H9 (cell line): ENCODE results near the gene ZBTB16. TPM values are rescaled to one million over a fixed set of nuclear protein-coding genes. Genes with fewer than 3 reads are reported as not detected.

ENCODE experiments used
- DNase-seq: peaks from one replicate; pipeline ENCODE4 v3.0.0-alpha.2; 2017
- H2AFZ ChIP-seq: one replicate; pipeline ENCODE4 v1.6.1; 2013; ENCODE audit warnings: mild to moderate bottlenecking, low read length, control low read depth, moderate library complexity
- H2AK5ac ChIP-seq: 2 replicates; pipeline ENCODE4 v1.6.1; 2013; ENCODE audit warnings: low read length, control low read depth, mixed read lengths; ENCODE audit not compliant: insufficient read length
- H2BK120ac ChIP-seq: one replicate; pipeline ENCODE4 v1.6.1; 2013; ENCODE audit warnings: low read depth, mild to moderate bottlenecking, low read length, control low read depth, inconsistent platforms; ENCODE audit not compliant: poor library complexity, severe bottlenecking
- H2BK12ac ChIP-seq: 2 replicates; pipeline ENCODE4 v1.6.1; 2013; ENCODE audit warnings: low read length, control low read depth, mixed read lengths, low read depth; ENCODE audit not compliant: insufficient read length
- H2BK15ac ChIP-seq: 2 replicates; pipeline ENCODE4 v1.6.1; 2013; ENCODE audit warnings: low read depth, low read length, control low read depth
- H2BK20ac ChIP-seq: one replicate; pipeline ENCODE4 v1.6.1; 2013; ENCODE audit warnings: low read depth, mild to moderate bottlenecking, low read length, control low read depth, inconsistent platforms; ENCODE audit not compliant: poor library complexity, severe bottlenecking
- H2BK5ac ChIP-seq: 2 replicates; pipeline ENCODE4 v1.6.1; 2013; ENCODE audit warnings: low read length, control low read depth, mixed read lengths; ENCODE audit not compliant: insufficient read length
- H3K14ac ChIP-seq: 2 replicates; pipeline ENCODE4 v1.6.1; 2013; ENCODE audit warnings: low read length, control low read depth; ENCODE audit not compliant: insufficient read depth
- H3K18ac ChIP-seq: 2 replicates; pipeline ENCODE4 v1.6.1; 2013; ENCODE audit warnings: low read depth, mild to moderate bottlenecking, mixed read lengths, low read length, control low read depth; ENCODE audit not compliant: insufficient read length
- H3K23ac ChIP-seq: 2 replicates; pipeline ENCODE4 v1.6.1; 2013; ENCODE audit warnings: low read length, control low read depth, mixed read lengths, low read depth; ENCODE audit not compliant: insufficient read length
- H3K23me2 ChIP-seq: 2 replicates; pipeline ENCODE4 v1.6.1; 2013; ENCODE audit warnings: low read depth, mild to moderate bottlenecking, mixed read lengths, low read length, control low read depth; ENCODE audit not compliant: insufficient read length, poor library complexity, severe bottlenecking
- H3K27ac ChIP-seq: 2 replicates; pipeline ENCODE4 v1.5.1; 2013; ENCODE audit warnings: low read length, control low read depth, mixed read lengths, low read depth; ENCODE audit not compliant: insufficient read length
- H3K27me3 ChIP-seq: 2 replicates; pipeline ENCODE4 v1.6.1; 2013; ENCODE audit warnings: low read length, control low read depth, inconsistent platforms; ENCODE audit not compliant: insufficient read depth
- H3K4ac ChIP-seq: 2 replicates; pipeline ENCODE4 v1.6.1; 2013; ENCODE audit warnings: low read depth, mild to moderate bottlenecking, control low read depth, inconsistent platforms, low read length, moderate library complexity
- H3K4me1 ChIP-seq: 2 replicates; pipeline ENCODE4 v1.6.1; 2013; ENCODE audit warnings: low read length, control low read depth, inconsistent platforms; ENCODE audit not compliant: insufficient read depth
- H3K4me2 ChIP-seq: 2 replicates; pipeline ENCODE4 v1.6.1; 2013; ENCODE audit warnings: low read length, control low read depth, mixed read lengths; ENCODE audit not compliant: insufficient read length, insufficient read depth
- H3K56ac ChIP-seq: 2 replicates; pipeline ENCODE4 v1.6.1; 2013; ENCODE audit warnings: low read depth, mild to moderate bottlenecking, mixed read lengths, low read length, control low read depth; ENCODE audit not compliant: insufficient read length
- H3K79me1 ChIP-seq: 2 replicates; pipeline ENCODE4 v1.6.1; 2013; ENCODE audit warnings: low read depth, mild to moderate bottlenecking, moderate library complexity, low read length, control low read depth, inconsistent platforms; ENCODE audit not compliant: insufficient read depth, poor library complexity, severe bottlenecking
- H3K79me2 ChIP-seq: 2 replicates; pipeline ENCODE4 v1.6.1; 2013; ENCODE audit warnings: low read length, control low read depth, inconsistent platforms; ENCODE audit not compliant: insufficient read depth
- H3K9ac ChIP-seq: 2 replicates; pipeline ENCODE4 v1.6.1; 2013; ENCODE audit warnings: low read length, control low read depth, mixed read lengths; ENCODE audit not compliant: insufficient read length; ENCODE audit errors: extremely low read depth
- H3K9me3 ChIP-seq: one replicate; pipeline ENCODE4 v1.6.1; 2013; ENCODE audit warnings: low read depth, low read length, inconsistent platforms; ENCODE audit not compliant: control insufficient read depth
- H3T11ph ChIP-seq: one replicate; pipeline ENCODE4 v1.6.1; 2013; ENCODE audit warnings: mild to moderate bottlenecking, low read length, control low read depth, inconsistent platforms
- H4K20me1 ChIP-seq: one replicate; pipeline ENCODE4 v1.6.1; 2013; ENCODE audit not compliant: control insufficient read depth, insufficient read length, insufficient read depth
- H4K5ac ChIP-seq: 2 replicates; pipeline ENCODE4 v1.6.1; 2013; ENCODE audit warnings: low read depth, mild to moderate bottlenecking, mixed read lengths, low read length, control low read depth; ENCODE audit not compliant: insufficient read length
- H4K8ac ChIP-seq: replicated peaks from 2 replicates; pipeline ENCODE4 v1.6.1; 2013; ENCODE audit warnings: low read length, control low read depth, mixed read lengths, low read depth; ENCODE audit not compliant: insufficient read length
- H4K91ac ChIP-seq: 2 replicates; pipeline ENCODE4 v1.6.1; 2013; ENCODE audit warnings: low read depth, mild to moderate bottlenecking, moderate library complexity, mixed read lengths, low read length, control low read depth; ENCODE audit not compliant: insufficient read length
- H3K27ac Mint-ChIP-seq, 3 experiments: 2 replicates in 2 of 3; 3 replicates in 1 of 3; pipeline ENCODE4 v1.8.0; 2020 to 2021; ENCODE audit warnings: mixed read lengths in 3 of 3, mild to moderate bottlenecking in 1 of 3, moderate library complexity in 1 of 3
- H3K27me3 Mint-ChIP-seq: 2 replicates; pipeline ENCODE4 v1.8.0; 2021; ENCODE audit warnings: low read depth, mild to moderate bottlenecking, moderate library complexity, mixed read lengths
- H3K36me3 Mint-ChIP-seq, 3 experiments: 2 replicates in 2 of 3; 3 replicates in 1 of 3; pipeline ENCODE4 v1.8.0; 2020 to 2021; ENCODE audit warnings: low read depth in 3 of 3, mixed read lengths in 3 of 3; ENCODE audit not compliant: insufficient read depth in 1 of 3
- H3K4me1 Mint-ChIP-seq, 2 experiments: 2 replicates each; pipeline ENCODE4 v1.8.0; 2020; ENCODE audit warnings: mixed read lengths in 2 of 2
- H3K4me3 Mint-ChIP-seq, 2 experiments: 2 replicates in 1 of 2; 3 replicates in 1 of 2; pipeline ENCODE4 v1.8.0; 2020 to 2021; ENCODE audit warnings: mild to moderate bottlenecking in 2 of 2, mixed read lengths in 2 of 2, moderate library complexity in 1 of 2
- H3K9me3 Mint-ChIP-seq, 2 experiments: 2 replicates in 1 of 2; 3 replicates in 1 of 2; pipeline ENCODE4 v1.8.0; 2020; ENCODE audit warnings: mild to moderate bottlenecking in 2 of 2, mixed read lengths in 2 of 2, moderate library complexity in 1 of 2
- WGBS: extraction: QIAGEN DNeasy Blood & Tissue Kit; methylation state at CpG from one replicate; pipeline ENCODE4 v1.1.7; 2013; ENCODE audit warnings: missing lambda C conversion rate, low lambda C conversion rate, mixed read lengths; ENCODE audit not compliant: insufficient read length; ENCODE audit errors: extremely low coverage; 5-methylcytosine and 5-hydroxymethylcytosine counted together
- total RNA-seq: library from RNA; stranded (reverse); gene quantifications from 2 replicates; pipeline ENCODE4 v1.2.1, GENCODE V29; 2021
- TF ChIP-seq, protein P1 (sequence below): fragments of 200-600 bp; sonication (generic); conservative IDR thresholded peaks from 3 replicates; pipeline ENCODE4 v1.8.0; 2021; ENCODE audit warnings: antibody characterized with exemption, mild to moderate bottlenecking

ZBTB16 gene
- total RNA-seq, 1 experiment from 2014 or later = not detected

DNA sequence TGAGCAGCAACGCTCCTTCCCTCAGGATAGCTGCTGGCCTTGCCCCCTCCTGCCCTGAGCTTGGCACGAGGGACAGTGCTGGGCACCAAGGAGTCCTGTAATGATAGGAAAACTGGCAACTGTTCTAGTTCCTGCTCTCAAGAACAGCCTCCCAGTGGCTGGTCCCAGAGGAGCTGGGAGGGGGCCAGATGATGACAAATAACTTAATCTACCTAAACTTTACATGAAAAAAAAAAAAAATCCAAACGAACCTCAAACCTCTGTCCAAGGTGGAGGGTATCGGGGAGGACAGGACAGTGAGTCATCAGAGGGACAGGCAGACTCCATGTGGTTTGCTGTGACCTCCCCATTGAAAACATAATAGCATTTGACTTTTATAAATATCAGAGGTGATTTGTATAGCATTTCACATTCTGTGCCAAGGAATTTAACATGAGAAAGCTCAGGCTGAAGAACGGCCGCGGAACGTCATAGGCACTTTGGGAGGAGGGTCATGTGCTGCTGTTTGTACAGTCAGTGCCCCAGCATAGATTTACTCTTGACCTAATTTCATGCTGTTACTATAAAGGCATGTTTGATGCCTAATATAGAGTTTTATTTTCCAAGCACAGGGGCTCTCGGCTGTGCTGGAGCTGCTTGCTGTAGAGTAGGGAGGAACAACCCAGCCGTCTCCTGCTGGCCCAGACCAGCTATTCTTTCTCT lies 138.4 kb downstream of the ZBTB16 start:
- H3K23me2 ChIP-seq = no peaks in the 10 kb centered on the region
- H2BK5ac ChIP-seq = no peak overlapping the region
- no peak overlapping the region for H3K27ac ChIP-seq
- Mint-ChIP-seq H3K4me3 (no peak overlapping the region), H3K4me1 (peaks cover 17 to 18% of the 10 kb centered on the region in 2 experiments), H3K27me3 (peaks cover 4% of the 10 kb centered on the region), H3K36me3 (no peaks in the 10 kb centered on the region), H3K9me3 (no peaks in the 10 kb centered on the region), H3K27ac (no peak overlapping the region)
- H2AFZ ChIP-seq = no peak overlapping the region
- no peak overlapping the region for H2BK12ac ChIP-seq
- no peak overlapping the region for H3K18ac ChIP-seq
- H3K23ac ChIP-seq = no peak overlapping the region
- H3K79me2 ChIP-seq = no peaks in the 10 kb centered on the region
- H4K91ac ChIP-seq = no peak overlapping the region
- no peak overlapping the region for H4K8ac ChIP-seq
- no peak overlapping the region for H4K5ac ChIP-seq
- no peak for DNase-seq
- no peak overlapping the region for H3K14ac ChIP-seq
- TF ChIP-seq, protein P1, sequence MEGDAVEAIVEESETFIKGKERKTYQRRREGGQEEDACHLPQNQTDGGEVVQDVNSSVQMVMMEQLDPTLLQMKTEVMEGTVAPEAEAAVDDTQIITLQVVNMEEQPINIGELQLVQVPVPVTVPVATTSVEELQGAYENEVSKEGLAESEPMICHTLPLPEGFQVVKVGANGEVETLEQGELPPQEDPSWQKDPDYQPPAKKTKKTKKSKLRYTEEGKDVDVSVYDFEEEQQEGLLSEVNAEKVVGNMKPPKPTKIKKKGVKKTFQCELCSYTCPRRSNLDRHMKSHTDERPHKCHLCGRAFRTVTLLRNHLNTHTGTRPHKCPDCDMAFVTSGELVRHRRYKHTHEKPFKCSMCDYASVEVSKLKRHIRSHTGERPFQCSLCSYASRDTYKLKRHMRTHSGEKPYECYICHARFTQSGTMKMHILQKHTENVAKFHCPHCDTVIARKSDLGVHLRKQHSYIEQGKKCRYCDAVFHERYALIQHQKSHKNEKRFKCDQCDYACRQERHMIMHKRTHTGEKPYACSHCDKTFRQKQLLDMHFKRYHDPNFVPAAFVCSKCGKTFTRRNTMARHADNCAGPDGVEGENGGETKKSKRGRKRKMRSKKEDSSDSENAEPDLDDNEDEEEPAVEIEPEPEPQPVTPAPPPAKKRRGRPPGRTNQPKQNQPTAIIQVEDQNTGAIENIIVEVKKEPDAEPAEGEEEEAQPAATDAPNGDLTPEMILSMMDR = no peak
- no peak overlapping the region for H2BK120ac ChIP-seq
- H3K4ac ChIP-seq = no peak overlapping the region
- no peak overlapping the region for H3K9ac ChIP-seq
- no peaks in the 10 kb centered on the region; the same call in 1 of the 2 replicates for H3K27me3 ChIP-seq
- H2AK5ac ChIP-seq = no peak overlapping the region
- no peak overlapping the region for H2BK20ac ChIP-seq
- no peaks in the 10 kb centered on the region for H3K9me3 ChIP-seq
- no peaks in the 10 kb centered on the region for H4K20me1 ChIP-seq
- H3K79me1 ChIP-seq = no peaks in the 10 kb centered on the region
- H3K4me2 ChIP-seq = no peak overlapping the region
- no peak overlapping the region for H2BK15ac ChIP-seq
- H3T11ph ChIP-seq = no peak overlapping the region
- peaks cover 5% of the 10 kb centered on the region for H3K4me1 ChIP-seq
- no CpG with 5 or more reads among the region's 10 CpGs for WGBS
- no peak overlapping the region for H3K56ac ChIP-seq
